SIG-M5 treated with dmso at 0.1 percent for 504 hours (cell line): ENCODE data around the gene CITED2.
"Not testable (repeated sequence)": the region's sequence is repeated elsewhere in the genome, so short reads cannot be mapped to it uniquely, and the experiment has no call there.

Experiments used
- DNase-seq: peaks from one replicate; lab custom pipeline; 2025; ENCODE audit not compliant: unreplicated experiment; lab: John Stamatoyannopoulos, UW

The CITED2 gene, protein sequence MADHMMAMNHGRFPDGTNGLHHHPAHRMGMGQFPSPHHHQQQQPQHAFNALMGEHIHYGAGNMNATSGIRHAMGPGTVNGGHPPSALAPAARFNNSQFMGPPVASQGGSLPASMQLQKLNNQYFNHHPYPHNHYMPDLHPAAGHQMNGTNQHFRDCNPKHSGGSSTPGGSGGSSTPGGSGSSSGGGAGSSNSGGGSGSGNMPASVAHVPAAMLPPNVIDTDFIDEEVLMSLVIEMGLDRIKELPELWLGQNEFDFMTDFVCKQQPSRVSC

GRCh38 chr6:139374357-139375225 lies at the start of gene CITED2:
CITED2 (minus strand) TSS chr6:139374648; CDS start chr6:139373944, 704 bp downstream.
- DNase-seq: peak; percentile 87

GRCh38 chr6:139423037-139423703 lies 48.7 kb upstream of the CITED2 start:
- DNase-seq: peak; percentile 11

GRCh38 chr6:139422105-139423036 lies 47.9 kb upstream of the CITED2 start:
- DNase-seq: no peak

DNA sequence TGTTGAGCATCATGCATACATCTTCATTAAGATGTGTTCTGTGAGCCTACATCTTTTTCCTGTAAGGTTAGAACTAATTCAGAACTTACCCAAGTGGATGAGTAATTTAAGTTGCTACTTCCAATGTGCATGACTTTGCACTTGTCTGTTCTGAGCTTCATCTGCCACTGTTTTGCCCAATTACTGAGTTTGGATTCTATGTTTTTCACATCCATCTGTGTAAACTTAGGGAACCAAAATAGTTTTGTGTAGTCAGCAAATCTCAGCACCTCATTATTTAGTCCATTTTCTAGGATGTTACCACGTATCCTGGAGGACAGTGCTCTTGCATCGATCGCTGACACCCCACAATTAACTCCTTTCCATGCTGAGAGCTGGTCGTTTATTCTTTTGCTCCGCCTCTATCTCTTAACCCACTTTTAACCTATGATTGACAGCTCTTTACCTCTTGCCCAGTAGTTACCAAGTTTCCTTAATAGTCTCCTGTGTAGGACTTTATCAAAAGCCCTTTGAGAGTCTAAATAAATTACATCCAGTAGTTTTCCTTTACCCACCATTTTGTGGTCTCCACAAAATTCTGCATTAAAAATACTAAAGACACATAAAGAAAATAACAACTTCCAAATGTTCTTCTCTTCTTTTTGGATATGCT lies 44.2 kb upstream of the CITED2 start:
- DNase-seq: no peak

DNA sequence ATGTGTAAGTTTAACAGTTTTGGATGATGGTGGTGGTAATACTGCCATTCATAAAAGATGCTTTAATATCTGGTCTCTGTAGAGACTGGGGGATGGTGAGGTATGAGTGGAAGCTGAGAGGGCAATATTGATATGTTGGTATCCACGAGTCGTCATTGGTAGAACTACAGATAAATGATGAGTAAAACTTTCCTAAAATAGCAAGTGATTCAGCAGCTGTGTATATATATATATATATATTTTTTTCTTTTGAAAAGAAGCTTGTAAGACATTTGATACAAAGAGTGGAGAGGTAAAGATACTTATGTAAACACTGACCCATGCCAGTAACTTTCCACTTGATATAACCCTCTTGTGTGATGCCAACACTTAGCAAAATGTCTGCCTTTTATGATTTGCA lies 41.7 kb upstream of the CITED2 start:
- no peak for DNase-seq

GRCh38 chr6:139415365-139415764 lies 40.9 kb upstream of the CITED2 start:
- no peak for DNase-seq

- not testable (repeated sequence) for DNase-seq
These were observed 37.7 kb upstream of the CITED2 start for GRCh38 chr6:139412103-139412502.

DNA sequence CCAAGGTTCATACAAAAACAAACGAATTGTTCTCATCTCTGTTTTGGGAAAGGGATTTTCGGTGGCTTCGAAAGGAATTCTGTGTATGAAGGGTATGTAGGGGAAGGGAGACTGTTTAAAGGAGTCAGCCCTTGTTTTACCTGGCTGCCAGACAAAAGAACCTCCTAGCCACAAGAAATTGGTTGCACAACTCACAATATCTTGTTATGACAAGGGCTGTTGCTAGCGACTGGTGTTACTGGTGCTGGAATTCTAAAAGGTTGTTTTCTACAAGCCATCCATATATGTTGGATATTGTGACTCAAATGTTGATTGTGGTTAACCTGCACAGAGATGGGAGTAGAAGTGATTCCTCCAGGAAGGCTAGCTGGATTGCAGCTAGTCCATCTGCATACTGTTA lies 34.6 kb upstream of the CITED2 start:
- no peak for DNase-seq

- no peak for DNase-seq
These were observed 33.3 kb upstream of the CITED2 start for GRCh38 chr6:139407718-139408222.

GRCh38 chr6:139406577-139407343 lies 32.3 kb upstream of the CITED2 start:
- no peak for DNase-seq

DNA sequence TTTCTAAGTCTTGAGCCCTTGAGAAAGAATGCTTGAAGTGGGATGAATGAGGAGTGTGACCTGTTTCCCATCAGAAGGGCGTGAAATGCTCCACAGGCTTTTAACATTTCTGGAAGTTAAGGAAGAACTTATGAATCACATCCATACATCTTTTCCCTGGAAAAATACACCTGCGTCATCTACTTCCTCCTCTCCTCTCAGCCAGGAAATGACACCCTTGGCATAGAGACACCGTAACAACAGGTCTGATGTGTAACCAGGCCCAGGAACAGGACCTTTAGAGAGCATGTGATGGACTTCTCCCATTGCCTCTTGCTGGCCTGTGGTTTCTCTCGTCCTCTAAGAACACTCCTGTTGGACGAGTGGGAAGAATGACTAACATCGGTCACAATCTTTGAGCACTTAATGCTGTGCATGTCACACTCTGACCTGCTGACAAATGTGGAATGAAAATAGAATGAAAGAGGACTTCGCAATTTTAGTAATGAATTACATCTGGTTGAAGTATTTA lies 28.5 kb upstream of the CITED2 start:
- DNase-seq: no peak

GRCh38 chr6:139398658-139399057 lies 24.2 kb upstream of the CITED2 start:
- no peak for DNase-seq

DNA sequence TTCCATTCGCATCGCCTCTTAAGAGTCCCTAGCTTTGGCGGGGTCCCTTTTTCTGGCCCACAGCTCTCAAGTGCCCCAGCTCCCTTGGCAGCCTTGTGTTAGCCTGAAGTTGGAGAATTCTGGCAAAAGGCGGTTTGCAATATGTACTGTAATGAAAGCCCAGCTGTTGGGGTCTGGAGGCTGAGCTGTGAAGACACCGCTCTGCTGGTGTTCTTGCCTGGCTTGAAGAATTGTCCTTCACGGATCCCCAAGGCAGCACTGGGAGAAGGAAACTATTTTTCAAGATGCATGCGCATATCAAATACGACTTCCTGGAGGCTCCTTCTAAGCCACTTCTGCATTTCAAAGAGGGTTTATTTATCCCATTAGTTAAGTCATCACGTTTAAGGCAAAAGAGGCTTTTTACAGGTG lies 21.4 kb upstream of the CITED2 start:
- DNase-seq: no peak

- DNase-seq: no peak
These were observed 20.9 kb upstream of the CITED2 start for GRCh38 chr6:139395371-139395770.

DNA sequence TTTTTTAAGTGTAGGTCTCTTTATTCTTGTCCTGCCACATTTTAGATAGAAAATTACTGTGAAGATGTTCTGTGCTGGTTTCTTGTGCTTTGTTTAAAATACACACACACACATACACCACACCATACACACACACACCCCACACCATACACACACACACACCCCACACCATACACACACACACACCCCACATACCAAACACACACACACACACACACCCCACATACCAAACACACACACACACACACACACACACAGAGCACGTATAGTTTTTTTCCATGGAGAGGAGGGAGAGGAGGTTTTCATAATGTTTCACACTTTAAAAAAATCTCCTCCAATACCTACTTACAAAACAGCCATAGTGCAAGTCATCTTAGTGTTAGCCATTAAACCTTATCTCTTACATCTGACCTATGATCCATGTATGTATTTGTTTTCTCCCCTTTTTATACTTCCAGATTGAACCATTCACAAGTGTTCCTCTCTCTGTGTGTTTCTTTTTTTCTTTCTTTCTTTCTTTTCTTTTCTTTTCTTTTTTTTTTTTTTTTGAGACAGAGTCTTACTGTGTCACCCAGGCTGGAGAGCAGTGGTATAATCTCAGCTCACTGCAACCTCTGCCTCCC lies 19.7 kb upstream of the CITED2 start:
- no peak for DNase-seq

DNA sequence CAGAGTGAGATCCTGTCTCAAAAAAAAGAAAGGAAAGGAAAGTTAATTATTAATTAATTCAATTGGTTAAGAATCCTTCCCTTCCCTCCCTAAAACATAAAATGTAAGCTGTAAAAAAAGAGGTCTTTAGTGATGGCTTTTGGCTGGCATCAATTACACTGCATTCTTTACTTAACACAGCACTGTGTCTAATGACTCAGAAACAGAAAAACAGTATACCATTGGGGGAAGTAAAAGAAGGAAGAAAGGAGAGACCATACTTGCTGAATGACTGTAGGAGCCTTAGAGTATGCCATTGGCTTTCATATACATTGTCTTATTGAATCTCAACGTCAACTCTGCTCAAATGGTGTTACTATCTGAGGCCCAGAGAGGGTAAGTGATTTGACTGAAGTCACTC lies 18.3 kb upstream of the CITED2 start:
- peak; percentile 80 for DNase-seq

GRCh38 chr6:139391709-139392108 lies 17.3 kb upstream of the CITED2 start:
- no peak for DNase-seq

GRCh38 chr6:139390447-139390846 lies 16.0 kb upstream of the CITED2 start:
- DNase-seq: no peak

- no peak for DNase-seq
These were observed 13.9 kb upstream of the CITED2 start for GRCh38 chr6:139388384-139388783.
